HG03457 (cell line): ENCODE measurements around the gene PPBP.
"Not testable (repeated sequence)": the region's sequence is repeated elsewhere in the genome, so short reads cannot be mapped to it uniquely, and the experiment has no call there.

Experiments
- ATAC-seq: cut with Tn5 transposase; IDR thresholded peaks from one replicate; pipeline ENCODE4 v1.9.1; 2021; ENCODE audit warnings: moderate number of reproducible peaks; ENCODE audit not compliant: unreplicated experiment

The PPBP gene

GRCh38 chr4:73998040-73999011, 10.3 kb upstream of the PPBP start, which contains the start of gene CXCL5:
CXCL5 (minus strand) TSS chr4:73998677; CDS start chr4:73998581, 96 bp downstream.
- ATAC-seq: no peak

GRCh38 chr4:73992050-73992449, 4.1 kb upstream of the PPBP start:
- no peak for ATAC-seq

- no peak for ATAC-seq
Measured at GRCh38 chr4:73991742-73992000, 3.7 kb upstream of the PPBP start.

- ATAC-seq: no peak
Measured at GRCh38 chr4:73990988-73991741, 3.2 kb upstream of the PPBP start.

GRCh38 chr4:73989928-73990327, 1.9 kb upstream of the PPBP start:
- ATAC-seq: no peak

- no peak for ATAC-seq
Measured at GRCh38 chr4:73989031-73989430, 1.0 kb upstream of the PPBP start.

- ATAC-seq: no peak
Measured at GRCh38 chr4:73985528-73985852, 2.5 kb downstream of the PPBP start.

- ATAC-seq: no peak
Measured at GRCh38 chr4:73984736-73985527, 3.1 kb downstream of the PPBP start.

- not testable (repeated sequence) for ATAC-seq
Measured at GRCh38 chr4:73981175-73981574, 6.8 kb downstream of the PPBP start.

GRCh38 chr4:73979407-73979957, 8.5 kb downstream of the PPBP start:
- no peak for ATAC-seq

GRCh38 chr4:73978886-73979285, 9.1 kb downstream of the PPBP start:
- no peak for ATAC-seq

- no peak for ATAC-seq
Measured at GRCh38 chr4:73976716-73977115, 11.3 kb downstream of the PPBP start.

GRCh38 chr4:73976217-73976616, 11.8 kb downstream of the PPBP start:
- ATAC-seq: no peak

- no peak for ATAC-seq
Measured at GRCh38 chr4:73974352-73974751, 13.6 kb downstream of the PPBP start.

GRCh38 chr4:73970945-73971344, 17.0 kb downstream of the PPBP start:
- ATAC-seq: no peak

GRCh38 chr4:73970011-73970410, 18.0 kb downstream of the PPBP start:
- ATAC-seq: no peak

- no peak for ATAC-seq
Measured at GRCh38 chr4:73967866-73968265, 20.1 kb downstream of the PPBP start.

- no peak for ATAC-seq
Measured at GRCh38 chr4:73964862-73965611, 23.0 kb downstream of the PPBP start.

GRCh38 chr4:73962724-73963123, 25.3 kb downstream of the PPBP start:
- no peak for ATAC-seq

GRCh38 chr4:73959041-73959440, 28.9 kb downstream of the PPBP start:
- ATAC-seq: not testable (repeated sequence)
